ENCODE data around the gene SLC31A2. TPM values are rescaled to one million over a fixed set of nuclear protein-coding genes. Genes with fewer than 3 reads are reported as not detected.
"Not testable (repeated sequence)": the region's sequence is repeated elsewhere in the genome, so short reads cannot be mapped to it uniquely, and the experiment has no call there.

SLC31A2 gene
- total RNA-seq, 2 donors from 2014 or later: 16.3 to 23.7 TPM

DNA sequence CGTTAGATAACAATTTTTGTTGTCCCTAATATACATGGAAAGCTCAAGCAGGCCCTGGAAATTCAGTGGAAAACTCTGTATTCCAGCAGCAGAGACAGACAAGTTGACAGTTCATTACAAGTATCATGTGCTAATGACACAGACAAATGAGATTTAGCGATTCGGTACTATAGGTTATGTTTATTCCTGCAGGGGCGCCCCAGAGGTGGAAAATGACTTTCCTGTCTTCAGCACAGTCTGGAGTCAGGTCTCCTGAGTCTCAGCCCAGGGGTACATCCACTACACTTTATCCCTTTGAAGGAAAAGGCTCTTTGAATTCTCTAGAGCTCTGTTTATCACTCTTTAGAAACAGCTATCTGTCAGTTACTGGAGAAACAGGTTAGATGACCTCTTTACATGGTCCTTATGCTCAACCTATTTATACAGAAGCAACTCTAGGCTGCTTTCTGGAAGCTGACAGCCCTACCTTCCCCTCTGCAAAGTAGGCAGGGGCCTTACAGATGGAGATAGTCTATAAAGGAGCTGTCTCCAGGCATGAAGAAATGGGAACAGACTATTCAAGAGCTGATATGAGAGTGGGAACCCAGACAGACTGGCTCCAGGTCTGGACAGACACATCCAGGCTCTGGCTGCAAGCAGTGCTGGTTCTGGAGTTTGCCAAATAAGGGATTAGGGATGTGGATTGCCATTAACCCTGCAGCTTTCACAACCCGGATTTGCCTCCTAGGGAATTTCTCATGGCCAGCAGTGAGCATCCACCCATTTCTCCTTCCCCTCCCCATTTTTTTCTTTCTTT is 7.2 kb upstream of the SLC31A2 start:
- no peaks in the 10 kb centered on the region for H3K4me1 ChIP-seq
- H3K9me3 ChIP-seq: no peaks in the 10 kb centered on the region
- no peak overlapping the region for H3K4me3 ChIP-seq
- H3K27me3 ChIP-seq: no peaks in the 10 kb centered on the region
- intact Hi-C loops (cut with DNase I): no loop called here
- no peak for DNase-seq
- H3K27ac ChIP-seq: no peak overlapping the region
- ATAC-seq: no peak
- 51 to 62% methylated on average over 5 of the region's 5 CpGs for WGBS, 2 donors
- no peaks in the 10 kb centered on the region for H3K36me3 ChIP-seq (replicated peaks in 1 of 2; ENCODE audit: insufficient read depth in 1 of 2, low read depth in 2 of 2)
- TF ChIP-seq, protein P1, sequence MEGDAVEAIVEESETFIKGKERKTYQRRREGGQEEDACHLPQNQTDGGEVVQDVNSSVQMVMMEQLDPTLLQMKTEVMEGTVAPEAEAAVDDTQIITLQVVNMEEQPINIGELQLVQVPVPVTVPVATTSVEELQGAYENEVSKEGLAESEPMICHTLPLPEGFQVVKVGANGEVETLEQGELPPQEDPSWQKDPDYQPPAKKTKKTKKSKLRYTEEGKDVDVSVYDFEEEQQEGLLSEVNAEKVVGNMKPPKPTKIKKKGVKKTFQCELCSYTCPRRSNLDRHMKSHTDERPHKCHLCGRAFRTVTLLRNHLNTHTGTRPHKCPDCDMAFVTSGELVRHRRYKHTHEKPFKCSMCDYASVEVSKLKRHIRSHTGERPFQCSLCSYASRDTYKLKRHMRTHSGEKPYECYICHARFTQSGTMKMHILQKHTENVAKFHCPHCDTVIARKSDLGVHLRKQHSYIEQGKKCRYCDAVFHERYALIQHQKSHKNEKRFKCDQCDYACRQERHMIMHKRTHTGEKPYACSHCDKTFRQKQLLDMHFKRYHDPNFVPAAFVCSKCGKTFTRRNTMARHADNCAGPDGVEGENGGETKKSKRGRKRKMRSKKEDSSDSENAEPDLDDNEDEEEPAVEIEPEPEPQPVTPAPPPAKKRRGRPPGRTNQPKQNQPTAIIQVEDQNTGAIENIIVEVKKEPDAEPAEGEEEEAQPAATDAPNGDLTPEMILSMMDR (IDR thresholded peaks at IDR 0.05): no peak
- TF ChIP-seq POLR2A (IDR thresholded peaks at IDR 0.05): no peak

DNA sequence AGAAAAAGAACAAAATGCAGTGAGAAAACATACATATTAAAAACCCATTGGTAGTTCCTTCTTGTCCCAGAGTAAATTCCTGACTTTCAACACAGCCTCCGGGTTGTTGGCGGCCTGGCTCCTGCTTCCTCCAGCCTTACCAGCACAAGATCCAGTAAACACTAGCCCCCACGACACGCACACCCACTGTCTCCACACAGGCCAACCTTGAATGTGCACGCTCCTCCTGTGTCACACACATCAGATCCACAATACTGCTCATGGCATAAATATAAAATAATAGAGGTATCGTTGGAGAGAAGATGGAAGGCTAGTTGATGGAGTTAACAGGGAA is 2.5 kb upstream of the SLC31A2 start:
- H3K27ac ChIP-seq: no peak overlapping the region
- no peak for DNase-seq
- peaks cover 18% of the 10 kb centered on the region for H3K4me1 ChIP-seq
- no peak overlapping the region for H3K4me3 ChIP-seq
- intact Hi-C loops (cut with DNase I): no loop called here
- no peaks in the 10 kb centered on the region for H3K36me3 ChIP-seq (replicated peaks in 1 of 2; ENCODE audit: insufficient read depth in 1 of 2, low read depth in 2 of 2)
- no peaks in the 10 kb centered on the region for H3K27me3 ChIP-seq
- H3K9me3 ChIP-seq: no peaks in the 10 kb centered on the region
- no peak for TF ChIP-seq POLR2A (IDR thresholded peaks at IDR 0.05)
- TF ChIP-seq, protein P1 (IDR thresholded peaks at IDR 0.05): no peak
- WGBS, 2 donors: 80 to 87% methylated on average over 6 of the region's 6 CpGs
- ATAC-seq: no peak

DNA sequence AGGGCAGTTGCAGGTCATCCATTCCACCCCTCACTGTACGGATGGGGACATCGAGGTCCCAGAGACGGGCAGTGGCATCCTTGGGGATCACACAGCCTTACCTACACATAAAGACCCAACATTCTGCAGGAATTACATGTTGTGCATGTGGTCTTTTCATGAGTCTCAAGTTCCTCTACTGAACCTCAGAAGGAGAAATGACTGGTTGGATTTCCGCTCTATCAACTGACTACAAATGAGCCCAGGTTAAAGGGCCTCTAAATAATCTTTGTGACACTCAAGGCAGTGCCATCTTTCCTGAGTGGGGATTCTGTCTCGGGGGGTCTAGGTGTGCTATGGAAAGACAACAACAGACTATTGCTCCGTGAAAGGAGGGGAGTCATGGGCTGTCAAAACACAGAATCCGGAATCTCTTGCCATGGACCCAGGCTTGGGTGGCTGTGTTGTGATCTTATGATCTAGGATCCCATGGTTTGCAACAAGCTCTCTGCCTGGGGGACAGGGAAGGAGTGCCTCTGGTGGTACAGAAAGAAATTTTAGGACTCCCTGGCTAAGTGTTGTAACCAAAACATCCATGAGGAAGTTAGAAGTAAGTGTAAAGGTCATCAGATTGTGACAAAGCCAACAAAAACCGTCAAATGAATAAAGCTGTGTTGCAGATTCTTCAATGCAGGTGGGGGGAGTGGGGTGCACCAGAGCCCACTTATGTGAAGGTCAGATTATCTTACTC is 1.9 kb upstream of the SLC31A2 start:
- Histone ChIP-seq H3K9me3 (no peaks in the 10 kb centered on the region), H3K27me3 (no peaks in the 10 kb centered on the region), H3K27ac (no peak overlapping the region), H3K36me3 (replicated peaks in 1 of 2; ENCODE audit: insufficient read depth in 1 of 2, low read depth in 2 of 2) (no peaks in the 10 kb centered on the region), H3K4me3 (no peak overlapping the region), H3K4me1 (peaks cover 24% of the 10 kb centered on the region)
- WGBS, 2 donors: 80 to 87% methylated on average over 7 to 8 of the region's 8 CpGs
- intact Hi-C loops (cut with DNase I): no loop called here
- TF ChIP-seq, protein P1 (IDR thresholded peaks at IDR 0.05): no peak
- TF ChIP-seq POLR2A (IDR thresholded peaks at IDR 0.05): no peak
- no peak for DNase-seq
- ATAC-seq: no peak

DNA sequence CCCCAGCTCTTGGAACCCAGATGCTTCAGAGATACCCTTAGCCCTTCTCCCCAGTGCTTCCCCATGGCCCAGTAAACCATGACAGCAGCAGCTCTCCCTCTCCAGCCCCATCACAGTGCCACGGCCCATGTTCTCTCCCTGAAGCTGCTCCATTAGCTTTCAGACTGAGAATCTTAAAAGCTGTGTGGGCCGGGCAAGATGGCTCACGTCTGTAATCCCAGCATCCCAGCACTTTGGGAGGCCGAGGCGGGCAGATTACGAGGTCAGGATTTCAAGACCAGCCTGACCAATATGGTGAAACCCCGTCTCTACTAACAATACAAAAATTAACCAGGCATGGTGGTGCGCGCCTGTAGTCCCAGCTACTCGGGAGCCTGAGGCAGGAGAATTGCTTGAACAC is 1.2 kb upstream of the SLC31A2 start:
- ATAC-seq; intact Hi-C loops (cut with DNase I); H3K36me3 ChIP-seq (replicated peaks in 1 of 2; ENCODE audit: insufficient read depth in 1 of 2, low read depth in 2 of 2); H3K27ac ChIP-seq; H3K4me3 ChIP-seq; DNase-seq; H3K9me3 ChIP-seq; H3K27me3 ChIP-seq: not testable (repeated sequence)
- H3K4me1 ChIP-seq: peaks cover 30% of the 10 kb centered on the region
- 95 to 98% methylated on average over 8 to 10 of the region's 10 CpGs for WGBS, 2 donors

DNA sequence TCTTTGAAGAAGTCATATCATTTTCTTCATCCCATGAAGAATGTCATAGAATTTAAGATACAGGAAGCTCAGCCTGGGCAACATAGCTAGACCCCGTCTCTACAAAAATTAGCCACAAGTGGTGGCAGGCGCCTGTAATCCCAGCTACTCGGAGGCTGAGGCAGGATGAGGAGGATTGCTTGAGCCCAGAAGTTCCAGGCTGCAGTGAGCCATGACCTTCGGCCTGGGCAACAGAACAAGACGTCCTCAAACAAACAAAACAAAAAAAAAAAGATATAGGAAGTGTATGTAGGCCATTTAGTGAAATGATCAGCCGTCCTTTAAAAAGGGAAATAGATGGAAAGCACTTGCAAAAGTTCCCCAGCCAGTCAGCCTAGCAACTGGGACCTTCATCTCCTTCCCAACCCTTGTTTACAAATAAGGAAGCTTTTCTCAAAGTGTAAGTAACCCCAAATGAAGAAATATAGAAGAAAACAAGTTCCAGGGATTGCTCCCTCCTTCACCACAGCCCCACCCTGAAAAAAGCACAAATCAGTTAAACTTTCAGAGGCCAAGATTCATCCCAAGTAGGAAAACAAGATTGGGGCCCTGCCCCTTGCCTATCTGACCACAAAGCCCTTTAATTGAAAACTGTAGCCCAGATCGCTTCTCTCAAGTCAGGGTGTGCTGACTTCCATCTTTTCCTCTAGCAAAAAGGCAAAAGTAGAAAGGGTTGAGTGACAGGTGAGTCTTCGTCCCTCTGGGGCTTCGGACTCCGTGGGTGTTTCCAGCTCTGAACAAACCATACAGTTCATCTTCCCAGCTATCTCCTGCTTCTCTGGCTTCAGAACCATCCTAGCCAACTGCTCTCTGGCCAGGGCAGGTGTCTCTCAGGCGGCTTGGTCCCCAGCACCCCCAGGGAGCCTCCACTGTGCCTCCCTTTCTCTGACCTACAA is 1.2 kb downstream of the SLC31A2 start:
- Histone ChIP-seq H3K4me3 (peak overlapping the region; percentile 85 to 86), H3K27ac (peak overlapping the region in 3 of 4 donors; percentile 57 to 80 (median 76)), H3K27me3 (no peaks in the 10 kb centered on the region), H3K36me3 (replicated peaks in 1 of 2; ENCODE audit: insufficient read depth in 1 of 2, low read depth in 2 of 2) (no peaks in the 10 kb centered on the region), H3K4me1 (peaks cover 33% of the 10 kb centered on the region), H3K9me3 (no peaks in the 10 kb centered on the region)
- DNase-seq (peak; percentile 44 to 60 (median 52)), ATAC-seq (peak; percentile 40)
- 43 to 49% methylated on average over 11 of the region's 11 CpGs for WGBS, 2 donors
- no peak for TF ChIP-seq POLR2A (IDR thresholded peaks at IDR 0.05)
- TF ChIP-seq, protein P1 (IDR thresholded peaks at IDR 0.05): no peak
- intact Hi-C loops (cut with DNase I): no loop called here

All from body of pancreas (tissue), 4 donors.